ENCODE data around the gene CPNE4. TPM values are rescaled to one million over a fixed set of nuclear protein-coding genes. Genes with fewer than 3 reads are reported as not detected.

CPNE4 gene
- total RNA-seq, 1 experiment from 2014 or later = 1.9 TPM

DNA sequence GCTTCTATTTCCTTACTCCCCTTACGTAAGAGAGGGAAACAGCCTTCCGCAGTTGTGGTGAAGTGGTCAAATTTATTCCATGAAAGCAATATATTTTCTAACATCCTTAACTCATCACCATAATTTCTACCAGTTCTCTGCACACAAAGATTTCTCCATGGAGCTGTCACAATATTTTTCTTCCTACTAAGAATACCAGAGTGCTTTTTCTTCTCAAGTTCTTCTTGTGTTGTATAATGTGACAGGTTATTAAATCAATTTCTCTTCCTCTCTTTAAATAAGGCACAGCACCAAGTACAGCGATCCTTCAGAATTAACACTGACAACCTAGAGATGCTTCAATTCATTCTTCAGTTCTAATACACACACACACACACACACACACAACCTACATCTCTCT, 153.0 kb downstream of the CPNE4 start:
- Mint-ChIP-seq H3K4me1 (no peaks in the 10 kb centered on the region), H3K27me3 (ENCODE audit: low read depth) (no peaks in the 10 kb centered on the region; the same call in 1 of the 2 replicates), H3K9me3 (peaks cover 0 to 6% of the 10 kb centered on the region in 2 experiments; a peak in 2 of 5 replicates), H3K36me3 (ENCODE audit: insufficient read depth in 1 of 3, low read depth in 3 of 3) (peaks cover 0 to 3% (median 0%) of the 10 kb centered on the region in 3 experiments; a peak in 1 of 7 replicates), H3K27ac (no peak overlapping the region), H3K4me3 (no peak overlapping the region)
- Histone ChIP-seq H3K23ac (ENCODE audit: insufficient read length, low read depth, low read length) (no peak overlapping the region), H4K20me1 (ENCODE audit: control insufficient read depth, insufficient read depth, insufficient read length) (no peaks in the 10 kb centered on the region), H4K5ac (ENCODE audit: insufficient read length, low read depth, low read length) (no peak overlapping the region), H3K4me1 (ENCODE audit: insufficient read depth, low read length) (no peaks in the 10 kb centered on the region), H2BK120ac (ENCODE audit: low read depth, low read length, poor library complexity, severe bottlenecking) (no peak overlapping the region), H3K9me3 (ENCODE audit: control insufficient read depth, low read depth, low read length) (no peaks in the 10 kb centered on the region), H3K56ac (ENCODE audit: insufficient read length, low read depth, low read length) (no peak overlapping the region), H3K27me3 (ENCODE audit: insufficient read depth, low read length) (no peaks in the 10 kb centered on the region), H3K4ac (ENCODE audit: low read depth, low read length) (no peak overlapping the region), H3K79me2 (ENCODE audit: insufficient read depth, low read length) (no peaks in the 10 kb centered on the region), H3K18ac (ENCODE audit: insufficient read length, low read depth, low read length) (no peak overlapping the region), H4K91ac (ENCODE audit: insufficient read length, low read depth, low read length) (no peak overlapping the region), H3K4me2 (ENCODE audit: insufficient read depth, insufficient read length, low read length) (no peak overlapping the region), H3K27ac (ENCODE audit: insufficient read length, low read depth, low read length) (no peak overlapping the region), H2BK15ac (ENCODE audit: low read depth, low read length) (no peak overlapping the region), H3K79me1 (ENCODE audit: insufficient read depth, low read depth, low read length, poor library complexity, severe bottlenecking) (no peaks in the 10 kb centered on the region), H2BK20ac (ENCODE audit: low read depth, low read length, poor library complexity, severe bottlenecking) (no peak overlapping the region), H2AFZ (ENCODE audit: low read length) (no peak overlapping the region), H3K14ac (ENCODE audit: insufficient read depth, low read length) (no peak overlapping the region), H2AK5ac (ENCODE audit: insufficient read length, low read length) (no peak overlapping the region), H3T11ph (ENCODE audit: low read length) (no peak overlapping the region), H2BK5ac (ENCODE audit: insufficient read length, low read length) (no peak overlapping the region), H3K9ac (ENCODE audit: extremely low read depth, insufficient read length, low read length) (no peak overlapping the region), H4K8ac (replicated peaks; ENCODE audit: insufficient read length, low read depth, low read length) (no peak overlapping the region), H3K23me2 (ENCODE audit: insufficient read length, low read depth, low read length, poor library complexity, severe bottlenecking) (no peaks in the 10 kb centered on the region), H2BK12ac (ENCODE audit: insufficient read length, low read depth, low read length) (no peak overlapping the region)
- no peak for TF ChIP-seq CTCF (conservative IDR thresholded peaks at IDR 0.05)
- no peak for DNase-seq
- WGBS (ENCODE audit: extremely low coverage, insufficient read length, low lambda C conversion rate) = no CpG with 5 or more reads among the region's 3 CpGs
